SU-DHL-6 (cell line): ENCODE measurements around the gene PSEN2.

Source experiments
- H2AFZ ChIP-seq: fragments of 200-600 bp; sonication (generic); 2 replicates; pipeline ENCODE4 v1.6.1; 2014; ENCODE audit warnings: low read depth, mild to moderate bottlenecking, moderate library complexity, mixed read lengths, antibody characterized with exemption, low read length; ENCODE audit not compliant: severe bottlenecking
- H3F3A ChIP-seq: fragments of 200-600 bp; shearing (Covaris generic); 2 replicates; pipeline ENCODE4 v1.6.0; 2016; ENCODE audit warnings: antibody characterized with exemption, mild to moderate bottlenecking; ENCODE audit not compliant: insufficient read depth
- H3K27ac ChIP-seq: fragments of 200-600 bp; sonication (generic); 2 replicates; pipeline ENCODE4 v1.5.1; 2016; ENCODE audit warnings: low read depth, mild to moderate bottlenecking, low read length, moderate library complexity, mixed read lengths
- H3K27me3 ChIP-seq: fragments of 200-600 bp; sonication (generic), shearing (Covaris generic); 2 replicates; pipeline ENCODE4 v1.6.0; 2014; ENCODE audit warnings: mild to moderate bottlenecking, low read length
- H3K36me3 ChIP-seq: fragments of 200-600 bp; sonication (generic); 2 replicates; pipeline ENCODE4 v1.6.1; 2014; ENCODE audit warnings: mild to moderate bottlenecking, low read length, mixed read lengths
- H3K4me2 ChIP-seq: fragments of 300-600, 200-600 bp; shearing (Covaris generic), sonication (generic); 2 replicates; pipeline ENCODE4 v1.6.0; 2014; ENCODE audit warnings: low read length, low read depth, mild to moderate bottlenecking; ENCODE audit not compliant: poor library complexity, severe bottlenecking
- H3K4me3 ChIP-seq: fragments of 200-600 bp; sonication (generic); 2 replicates; pipeline ENCODE4 v1.5.1; 2014; ENCODE audit warnings: antibody characterized with exemption, low read length, mild to moderate bottlenecking, mixed read lengths; ENCODE audit not compliant: insufficient read depth, poor library complexity, severe bottlenecking
- H3K79me2 ChIP-seq: fragments of 200-600 bp; sonication (generic); 2 replicates; pipeline ENCODE4 v1.6.1; 2014; ENCODE audit warnings: mild to moderate bottlenecking, low read length, moderate library complexity; ENCODE audit not compliant: insufficient read depth
- H3K9ac ChIP-seq: fragments of 200-600 bp; sonication (generic); 2 replicates; pipeline ENCODE4 v1.7.0; 2014; ENCODE audit warnings: mild to moderate bottlenecking, low read length
- H3K9me2 ChIP-seq: fragments of 200-600 bp; sonication (generic); replicated peaks from 2 replicates; pipeline ENCODE4 v1.6.1; 2014; ENCODE audit warnings: low read length; ENCODE audit not compliant: insufficient read depth
- H3K9me3 ChIP-seq: fragments of 200-600 bp; sonication (generic); 2 replicates; pipeline ENCODE4 v1.6.1; 2014; ENCODE audit warnings: low read length, mixed read lengths; ENCODE audit not compliant: insufficient read depth
- H4K20me1 ChIP-seq: fragments of 200-600 bp; sonication (generic); 2 replicates; pipeline ENCODE4 v1.6.1; 2014; ENCODE audit warnings: low read depth, mild to moderate bottlenecking, antibody characterized with exemption, low read length, moderate library complexity, mixed read lengths
- CTCF ChIP-seq: fragments of 200-600 bp; sonication (generic); IDR thresholded peaks from one replicate; pipeline ENCODE4 v1.5.1; 2017; ENCODE audit warnings: antibody characterized with exemption, mild to moderate bottlenecking, low read length, moderate library complexity; ENCODE audit not compliant: insufficient read depth, poor library complexity, severe bottlenecking
- EZH2phosphoT487 ChIP-seq: fragments of 200-600 bp; sonication (generic), shearing (Covaris generic); conservative IDR thresholded peaks from 2 replicates; pipeline ENCODE4 v1.6.1; 2018; ENCODE audit warnings: mild to moderate bottlenecking, antibody characterized with exemption, low read length, moderate library complexity, mixed read lengths

Gene PSEN2

GRCh38 chr1:226939438-226940028 is 69.1 kb downstream of the PSEN2 start:
- H3K36me3 ChIP-seq, result no peaks in the 10 kb centered on the region
- H3K9ac ChIP-seq, result peak overlapping the region; percentile 76
- peak overlapping the region; percentile 96 for H3K4me2 ChIP-seq
- peak overlapping the region; percentile 94 for H2AFZ ChIP-seq
- no peaks in the 10 kb centered on the region for H3K9me3 ChIP-seq
- H3K4me3 ChIP-seq, result peak overlapping the region; percentile 60
- H3F3A ChIP-seq, result no peaks in the 10 kb centered on the region
- TF ChIP-seq CTCF (no peak), EZH2phosphoT487 (no peak)
- H3K27me3 ChIP-seq, result 0 out of 2 replicates have a peak, but pooled peaks cover 3% of the 10 kb centered on the region
- H3K79me2 ChIP-seq, result no peaks in the 10 kb centered on the region
- no peaks in the 10 kb centered on the region for H4K20me1 ChIP-seq
- peak overlapping the region; percentile 88 for H3K27ac ChIP-seq
- no peaks in the 10 kb centered on the region for H3K9me2 ChIP-seq

GRCh38 chr1:226940029-226940805 is 69.8 kb downstream of the PSEN2 start, which contains the start of gene COQ8A:
TSS of gene COQ8A (plus strand) at chr1:226940294. CDS start at chr1:226961386, 21,092 bp downstream.
- Histone ChIP-seq H3K79me2 (no peaks in the 10 kb centered on the region), H3K9me3 (no peaks in the 10 kb centered on the region), H3K27me3 (0 out of 2 replicates have a peak, but pooled peaks cover 2% of the 10 kb centered on the region), H2AFZ (peak within 1 kb of the TSS; percentile 94), H3K27ac (peak within 1 kb of the TSS; percentile 88), H3K9me2 (no peaks in the 10 kb centered on the region), H3K4me3 (peak within 1 kb of the TSS; percentile 71), H3K36me3 (no peaks in the 10 kb centered on the region), H3K9ac (peak within 1 kb of the TSS; percentile 76), H3K4me2 (peak within 1 kb of the TSS; percentile 96), H3F3A (no peaks in the 10 kb centered on the region), H4K20me1 (no peaks in the 10 kb centered on the region)
- TF ChIP-seq CTCF (no peak), EZH2phosphoT487 (no peak)

GRCh38 chr1:226940806-226941067 is 70.3 kb downstream of the PSEN2 start:
- Histone ChIP-seq H3K4me3 (peak overlapping the region; percentile 71), H3K9ac (peak overlapping the region; percentile 58), H3K27ac (no peak overlapping the region), H3K9me3 (no peaks in the 10 kb centered on the region), H3K4me2 (peak overlapping the region; percentile 71), H2AFZ (peak overlapping the region; percentile 91), H3F3A (no peaks in the 10 kb centered on the region), H3K36me3 (no peaks in the 10 kb centered on the region), H3K27me3 (no peaks in the 10 kb centered on the region), H3K9me2 (no peaks in the 10 kb centered on the region), H3K79me2 (no peaks in the 10 kb centered on the region), H4K20me1 (no peaks in the 10 kb centered on the region)
- TF ChIP-seq EZH2phosphoT487, result no peak
- TF ChIP-seq CTCF, result no peak
